HG02981 (cell line): Measurements from ENCODE around the gene SPACDR.

Experiments used
- ATAC-seq: cut with Tn5 transposase; IDR thresholded peaks from one replicate; pipeline ENCODE4 v1.9.1; 2021; ENCODE audit warnings: mild to moderate bottlenecking, moderate library complexity; ENCODE audit not compliant: unreplicated experiment

Gene SPACDR

DNA sequence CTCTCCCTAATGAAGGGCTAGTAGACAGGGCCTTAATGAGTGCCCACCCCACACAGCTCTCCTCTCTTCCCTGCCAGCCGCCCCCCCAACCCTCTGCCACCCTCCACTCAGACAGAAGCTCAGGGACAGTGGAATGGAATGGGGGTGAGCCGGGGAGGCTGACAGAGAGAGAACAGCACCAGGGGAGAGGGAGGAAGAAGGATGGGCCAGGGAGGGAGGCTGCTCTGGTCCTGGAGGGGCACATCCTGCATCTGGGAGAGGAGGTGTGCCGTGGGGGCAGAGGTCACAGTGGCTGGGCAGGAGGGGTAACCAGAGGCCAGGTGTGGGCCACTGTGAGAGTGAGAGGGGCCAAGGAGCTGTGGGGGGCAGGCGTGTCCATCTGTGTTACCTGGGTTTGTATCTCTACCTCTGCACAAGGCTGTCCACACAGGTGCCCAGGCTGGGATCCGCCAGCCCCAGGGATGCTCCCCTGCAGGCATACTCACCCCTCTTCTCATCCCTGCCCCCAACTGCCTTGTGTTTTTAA is 22.1 kb upstream of the SPACDR start:
- no peak for ATAC-seq

- ATAC-seq: no peak
Observed at GRCh38 chr7:100485471-100485876, 21.4 kb upstream of the SPACDR start.

- ATAC-seq: no peak
Observed at GRCh38 chr7:100484673-100485045, 20.6 kb upstream of the SPACDR start.

- peak; percentile 18 for ATAC-seq
Observed at GRCh38 chr7:100483722-100484672, 19.9 kb upstream of the SPACDR start, which contains the start of gene NYAP1. NYAP1 (plus strand) TSS chr7:100483927; CDS start chr7:100485312, 1,385 bp downstream.

- peak; percentile 41 for ATAC-seq
Observed at GRCh38 chr7:100483090-100483721, 19.1 kb upstream of the SPACDR start.

DNA sequence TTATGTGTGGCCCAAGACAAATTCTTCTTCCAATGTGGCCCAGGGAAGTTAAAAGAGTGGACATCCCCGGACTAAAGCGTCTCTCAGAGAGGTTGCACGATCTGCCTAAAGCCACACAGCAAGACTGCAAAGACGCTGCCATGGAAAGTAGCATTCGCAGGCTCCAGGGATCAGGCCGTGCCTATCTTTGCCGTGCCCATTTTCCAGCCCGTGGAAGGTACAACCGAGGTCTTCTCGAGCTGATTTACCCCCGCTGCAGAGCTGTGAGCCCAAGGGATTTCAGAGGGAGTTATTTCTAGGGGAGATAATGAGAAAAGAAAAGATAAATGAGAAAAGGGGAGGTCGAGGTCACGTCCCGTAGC is 18.6 kb upstream of the SPACDR start:
- no peak for ATAC-seq

DNA sequence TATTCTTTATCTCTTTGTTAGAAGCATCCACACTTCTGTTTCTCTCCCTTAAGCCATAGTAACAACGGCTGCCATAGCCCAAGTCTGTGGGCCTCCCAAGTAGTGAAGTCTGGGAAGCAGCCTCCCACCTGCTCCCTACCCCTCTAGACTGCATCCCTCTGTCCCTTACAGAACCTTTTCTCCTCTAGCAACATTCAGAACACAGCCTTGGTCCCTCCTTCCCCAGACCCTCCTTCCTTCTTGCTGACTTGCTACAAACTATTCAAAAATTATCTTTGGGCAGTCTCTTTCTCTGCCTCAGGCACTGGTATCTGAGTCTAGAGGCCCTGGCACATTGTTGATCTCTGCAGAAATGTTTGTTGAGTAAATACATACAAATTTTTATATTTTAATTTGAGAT is 17.4 kb upstream of the SPACDR start:
- ATAC-seq: no peak

GRCh38 chr7:100478958-100479660 is 15.0 kb upstream of the SPACDR start, which contains the start of gene TSC22D4:
TSC22D4 (minus strand) TSS chr7:100479214; CDS start chr7:100478038, 1,176 bp downstream.
- peak; percentile 54 for ATAC-seq

- ATAC-seq: no peak
Observed at GRCh38 chr7:100477871-100478267, 13.8 kb upstream of the SPACDR start.

GRCh38 chr7:100476903-100477870 is 13.1 kb upstream of the SPACDR start:
- no peak for ATAC-seq

DNA sequence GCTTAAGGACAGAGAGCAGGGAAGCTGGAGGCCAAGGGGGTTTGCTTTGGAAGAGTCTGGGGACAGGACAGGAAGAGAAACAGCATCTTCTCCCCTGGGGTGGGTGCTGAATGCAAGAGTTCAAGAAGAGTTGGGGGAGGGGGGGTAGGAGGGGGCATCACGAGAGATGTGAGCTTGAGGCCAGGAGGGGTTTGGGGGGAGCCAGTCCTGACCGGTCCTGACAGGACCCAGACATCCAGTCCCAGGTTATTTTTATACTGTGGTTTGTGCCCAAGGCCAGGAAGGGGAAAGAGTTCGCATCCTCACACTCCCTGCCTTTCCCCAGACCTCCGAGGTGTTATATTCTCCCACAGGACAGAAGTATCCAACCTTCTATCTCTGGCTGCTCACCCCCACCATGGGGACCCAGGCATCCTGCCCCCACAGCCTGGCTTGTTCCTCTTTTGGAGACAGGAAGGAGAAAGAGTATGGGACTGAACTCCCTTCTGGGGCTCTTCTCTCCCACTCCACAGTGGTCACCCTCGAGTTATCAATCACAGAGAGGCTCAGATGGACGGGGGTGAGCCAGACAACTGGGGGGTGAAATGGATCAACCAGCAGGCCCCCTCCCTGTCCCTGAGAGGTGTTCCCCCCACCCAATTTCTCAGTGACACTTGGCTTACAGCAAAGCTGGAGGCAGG is 12.2 kb upstream of the SPACDR start:
- ATAC-seq: no peak

- ATAC-seq: no peak
Observed at GRCh38 chr7:100475549-100475948, 11.5 kb upstream of the SPACDR start.

DNA sequence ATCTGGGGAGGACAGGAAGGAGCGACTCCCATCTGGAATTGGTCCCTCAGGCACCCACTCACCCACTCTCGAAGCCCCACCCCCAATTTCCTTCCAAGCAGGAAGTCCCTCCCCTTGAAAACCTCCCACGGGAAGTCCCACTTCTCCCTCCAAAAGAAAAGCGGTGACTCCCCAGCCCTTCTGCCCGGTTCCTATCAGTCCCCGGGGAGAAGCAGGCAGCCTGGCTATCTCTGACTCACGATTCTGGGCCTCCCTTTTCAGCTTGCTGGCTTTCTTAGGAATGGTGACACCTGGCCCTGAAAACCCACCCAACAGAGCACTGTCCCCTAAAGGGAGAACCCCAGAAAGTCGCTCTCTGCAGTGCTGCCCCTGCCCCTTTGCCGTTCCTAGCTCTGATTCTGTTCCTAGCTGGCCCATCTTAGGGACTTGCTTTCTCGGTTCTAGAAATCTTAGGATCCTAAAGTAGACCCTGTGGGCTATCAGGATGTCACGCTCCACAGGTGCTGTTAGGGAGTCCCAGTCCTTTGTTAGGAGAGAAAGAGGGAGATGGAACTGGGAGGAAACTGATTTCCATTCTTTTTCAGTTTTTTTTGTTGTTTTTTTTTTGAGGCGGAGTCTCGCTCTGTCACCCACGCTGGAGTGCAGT is 8.9 kb upstream of the SPACDR start:
- ATAC-seq: no peak

DNA sequence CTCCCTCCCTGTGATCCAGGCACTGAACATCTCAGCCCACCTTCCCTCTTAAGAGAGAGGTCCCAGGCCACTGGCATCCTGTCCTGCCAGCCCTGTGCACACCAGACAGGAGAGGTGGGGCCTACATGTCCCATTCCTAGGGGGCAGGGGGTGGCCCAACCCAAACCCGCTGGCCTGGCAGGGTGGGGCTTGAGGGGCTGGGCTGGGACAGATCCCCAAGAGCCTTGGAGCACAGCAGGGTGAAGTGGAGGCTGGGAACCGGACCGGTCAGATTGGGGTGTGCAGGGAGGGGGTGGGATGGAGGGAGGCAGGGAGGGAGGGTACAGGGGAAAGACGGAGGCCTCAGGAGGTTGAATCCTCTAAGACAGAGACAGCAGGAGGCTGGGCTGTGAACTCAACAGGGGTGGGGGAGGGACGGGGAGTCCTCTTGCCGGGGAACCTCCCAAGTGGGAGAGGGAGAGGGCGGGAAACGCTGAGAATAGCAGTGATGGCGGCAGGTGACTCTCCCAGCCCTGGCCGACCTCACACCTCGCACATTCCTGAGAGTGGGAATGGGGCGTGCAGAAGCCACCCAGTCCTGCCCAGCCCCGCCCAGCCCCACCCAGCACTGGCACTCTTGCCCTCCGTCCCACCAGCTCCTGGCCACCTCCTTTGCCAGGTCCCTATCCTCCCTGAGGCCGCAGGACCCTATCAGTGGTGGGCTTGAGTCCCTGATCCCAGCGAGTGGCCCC is 8.2 kb upstream of the SPACDR start:
- ATAC-seq: no peak

DNA sequence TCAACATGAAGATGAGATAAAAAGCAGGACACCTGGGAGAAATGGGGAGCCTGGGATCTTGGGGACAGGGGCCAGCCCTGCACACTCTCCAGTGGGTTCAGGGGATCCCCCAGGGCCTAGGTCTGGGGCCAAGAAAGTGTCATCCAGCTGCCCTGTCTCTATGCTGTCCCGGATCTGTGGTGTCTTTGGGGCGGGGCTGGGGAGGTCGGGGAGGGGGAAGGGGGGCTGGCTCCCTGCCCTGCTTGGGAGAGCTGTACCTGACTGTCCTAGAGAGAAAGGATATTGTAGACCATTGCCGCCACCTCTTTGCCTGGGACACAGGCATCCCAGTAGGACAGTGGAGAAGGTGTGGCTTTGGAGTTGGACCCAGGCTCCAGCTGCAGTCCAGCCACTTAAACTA is 7.0 kb upstream of the SPACDR start:
- ATAC-seq: no peak

DNA sequence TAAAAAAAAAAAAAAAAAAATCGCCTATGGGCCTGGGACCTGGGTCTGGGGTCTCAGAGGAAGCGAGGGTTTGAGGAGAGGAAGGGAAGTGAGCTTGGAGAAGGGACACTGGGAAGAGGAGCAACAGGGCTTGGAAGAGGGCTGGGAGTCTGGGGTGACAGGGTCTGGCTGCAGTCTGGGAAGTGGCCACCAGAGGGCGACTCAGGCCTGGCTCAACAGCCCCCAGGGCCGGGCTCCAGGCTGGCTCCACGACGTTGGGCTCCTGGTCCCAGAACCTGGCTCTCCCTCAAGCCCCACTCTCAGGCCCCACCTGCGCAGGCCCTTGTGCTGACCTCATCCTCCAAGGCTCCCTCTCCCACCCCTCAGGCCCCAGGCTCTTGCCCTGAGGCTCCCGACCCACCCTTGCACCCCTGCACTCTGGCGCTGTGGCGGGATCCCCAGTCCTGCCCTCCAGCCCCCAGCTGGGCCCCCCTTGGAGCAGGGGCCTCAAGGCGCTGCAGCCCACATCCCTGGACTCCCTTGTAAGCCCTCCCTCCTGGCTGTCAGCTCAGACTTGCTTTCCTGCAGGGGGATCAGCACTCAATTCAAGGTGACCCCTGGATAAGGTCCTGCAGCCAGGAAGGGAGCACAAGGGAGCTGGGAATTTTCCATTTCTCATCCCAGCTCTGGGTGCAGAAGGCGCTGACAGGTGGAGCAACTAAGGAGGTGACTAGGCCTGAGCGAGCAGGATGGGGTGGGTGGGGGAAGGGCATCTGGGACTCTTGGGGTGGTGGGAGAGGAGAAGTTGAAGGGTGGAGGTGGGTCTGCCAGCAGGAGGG is 5.4 kb upstream of the SPACDR start:
- no peak for ATAC-seq

GRCh38 chr7:100467638-100468373 is 3.7 kb upstream of the SPACDR start:
- no peak for ATAC-seq
